HG02943 (cell line): ENCODE results near the gene PHF21B.
"Not testable (repeated sequence)": the region's sequence is repeated elsewhere in the genome, so short reads cannot be mapped to it uniquely, and the experiment has no call there.

Experiments
- ATAC-seq: cut with Tn5 transposase; IDR thresholded peaks from one replicate; pipeline ENCODE4 v1.9.1; 2021; ENCODE audit warnings: mild to moderate bottlenecking, low read depth, moderate library complexity; ENCODE audit not compliant: unreplicated experiment

PHF21B gene

GRCh38 chr22:45009606-45010531 lies at the start of gene PHF21B:
PHF21B (minus strand) TSS chr22:45010005; CDS start chr22:45009549, 456 bp downstream.
- no peak for ATAC-seq

GRCh38 chr22:45059296-45059695 lies 49.5 kb upstream of the PHF21B start:
- ATAC-seq = no peak

GRCh38 chr22:45058622-45058912 lies 48.8 kb upstream of the PHF21B start:
- ATAC-seq = no peak

- ATAC-seq = no peak
Observed at GRCh38 chr22:45055936-45056335, 46.1 kb upstream of the PHF21B start.

GRCh38 chr22:45053571-45053970 lies 43.8 kb upstream of the PHF21B start:
- no peak for ATAC-seq

- ATAC-seq = no peak
Observed at GRCh38 chr22:45053094-45053493, 43.3 kb upstream of the PHF21B start.

- not testable (repeated sequence) for ATAC-seq
Observed at GRCh38 chr22:45052665-45053064, 42.9 kb upstream of the PHF21B start.

- ATAC-seq = no peak
Observed at GRCh38 chr22:45051946-45052345, 42.1 kb upstream of the PHF21B start.

GRCh38 chr22:45051419-45051818 lies 41.6 kb upstream of the PHF21B start:
- ATAC-seq = no peak

- no peak for ATAC-seq
Observed at GRCh38 chr22:45047260-45047659, 37.5 kb upstream of the PHF21B start.

GRCh38 chr22:45045208-45045607 lies 35.4 kb upstream of the PHF21B start:
- ATAC-seq = no peak

- no peak for ATAC-seq
Observed at GRCh38 chr22:45042263-45042662, 32.5 kb upstream of the PHF21B start.

- no peak for ATAC-seq
Observed at GRCh38 chr22:45039133-45039532, 29.3 kb upstream of the PHF21B start.

GRCh38 chr22:45036154-45036553 lies 26.3 kb upstream of the PHF21B start:
- no peak for ATAC-seq

GRCh38 chr22:45034821-45035220 lies 25.0 kb upstream of the PHF21B start:
- no peak for ATAC-seq

GRCh38 chr22:45034156-45034555 lies 24.4 kb upstream of the PHF21B start:
- no peak for ATAC-seq

- ATAC-seq = no peak
Observed at GRCh38 chr22:45033136-45033535, 23.3 kb upstream of the PHF21B start.

- no peak for ATAC-seq
Observed at GRCh38 chr22:45031629-45032403, 22.0 kb upstream of the PHF21B start.

- no peak for ATAC-seq
Observed at GRCh38 chr22:45029501-45029900, 19.7 kb upstream of the PHF21B start.

GRCh38 chr22:45026511-45026910 lies 16.7 kb upstream of the PHF21B start:
- ATAC-seq = no peak

GRCh38 chr22:45023431-45023830 lies 13.6 kb upstream of the PHF21B start:
- no peak for ATAC-seq
